DMS114 treated with DMSO at 0.1 percent for 48 hours (cell line): ENCODE data around the gene INTU.
A peak's percentile ranks its signal among the peaks of the same experiment; 100 is the strongest.
"Not testable (repeated sequence)": the region's sequence is repeated elsewhere in the genome, so short reads cannot be mapped to it uniquely, and the experiment has no call there.

Experiments
- DNase-seq: peaks from one replicate; lab custom pipeline; 2025; ENCODE audit not compliant: unreplicated experiment; lab: John Stamatoyannopoulos, UW

Gene INTU

GRCh38 chr4:127642169-127642568 is 9.4 kb downstream of the INTU start:
- DNase-seq = no peak

DNA sequence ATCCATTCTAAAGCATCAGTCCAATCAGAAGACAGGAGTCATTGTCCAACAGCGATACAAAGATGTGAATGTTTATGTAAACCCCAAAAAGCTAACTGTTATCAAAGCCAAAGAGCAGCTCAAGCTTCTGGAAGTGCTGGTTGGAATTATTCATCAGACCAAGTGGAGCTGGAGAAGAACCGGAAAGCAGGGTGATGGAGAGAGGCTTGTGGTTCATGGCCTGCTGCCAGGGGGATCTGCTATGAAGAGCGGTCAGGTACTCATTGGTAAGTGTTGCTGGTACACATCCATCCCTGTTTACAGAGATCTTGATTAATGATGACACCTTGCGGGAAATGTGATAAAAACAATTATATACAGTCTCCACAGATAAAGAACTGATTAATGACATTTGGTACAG is 11.0 kb downstream of the INTU start:
- DNase-seq = no peak

DNA sequence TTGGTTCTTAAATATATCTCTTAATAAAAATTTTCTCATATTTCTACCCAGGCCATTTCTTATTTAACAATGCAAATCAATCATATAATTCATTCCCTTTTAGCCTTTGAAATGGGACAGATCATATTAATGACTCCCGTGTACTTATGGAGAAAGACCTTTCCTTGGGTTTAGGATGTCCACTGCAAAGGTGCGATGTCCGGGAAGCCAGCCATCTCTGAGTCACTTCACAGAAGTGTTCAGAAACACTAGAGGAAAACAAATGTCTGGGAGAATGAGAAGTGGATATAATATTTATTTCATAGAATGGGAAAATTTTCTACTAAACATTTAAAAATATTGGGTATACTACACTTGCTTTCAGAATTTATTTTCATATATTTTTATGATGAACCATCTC is 15.3 kb downstream of the INTU start:
- no peak for DNase-seq

GRCh38 chr4:127655590-127655989 is 22.8 kb downstream of the INTU start:
- DNase-seq = not testable (repeated sequence)

- no peak for DNase-seq
Observed at GRCh38 chr4:127656047-127656680, 23.4 kb downstream of the INTU start.

DNA sequence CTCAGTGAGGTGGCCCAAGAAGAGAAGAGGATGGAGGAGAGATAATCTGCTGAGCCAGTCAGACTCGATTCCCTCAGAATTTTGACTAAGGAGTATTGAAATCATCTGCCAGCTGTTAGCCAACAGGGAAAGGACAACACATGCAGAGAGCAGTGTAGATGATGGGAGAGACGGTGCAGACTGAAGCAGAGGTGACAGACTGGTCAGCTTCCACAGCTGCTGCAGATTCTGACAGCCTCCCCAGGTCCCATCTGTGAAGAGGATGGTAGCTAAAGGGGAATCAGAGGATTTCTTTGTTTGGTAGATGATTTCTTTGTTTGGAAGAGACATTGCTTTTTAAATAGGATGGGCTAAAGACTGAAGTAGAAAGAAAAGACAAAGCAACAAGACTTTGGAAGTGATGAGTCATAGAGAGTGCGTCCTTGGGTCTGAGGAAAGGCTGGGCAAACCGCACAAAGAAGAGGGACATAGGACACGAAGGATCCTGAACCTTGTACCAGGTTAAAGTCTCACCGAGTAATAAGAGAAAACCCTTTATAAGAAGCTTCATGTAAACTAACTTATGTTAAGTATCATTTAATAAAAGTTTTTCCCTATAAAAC is 27.6 kb downstream of the INTU start:
- no peak for DNase-seq

GRCh38 chr4:127667116-127667515 is 34.4 kb downstream of the INTU start:
- DNase-seq = no peak

- DNase-seq = no peak
Observed at GRCh38 chr4:127667772-127668171, 35.0 kb downstream of the INTU start.

DNA sequence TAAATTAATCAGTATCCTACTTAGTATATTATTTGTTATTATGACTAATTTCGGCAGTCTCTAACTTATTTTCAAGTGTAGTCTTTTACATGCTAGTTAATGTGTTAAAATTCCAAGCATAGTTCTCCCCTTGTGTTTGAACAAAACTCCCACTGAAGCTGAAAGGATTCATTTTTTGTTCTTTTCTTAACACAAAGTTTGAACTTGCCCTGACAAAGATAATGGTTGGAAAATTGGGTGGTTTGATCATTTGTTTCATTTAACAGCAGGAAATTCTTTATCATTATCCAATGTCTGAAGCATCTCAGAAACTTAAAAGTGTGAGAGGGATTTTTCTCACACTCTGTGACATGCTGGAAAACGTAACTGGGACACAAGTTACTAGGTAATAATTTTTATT is 36.0 kb downstream of the INTU start:
- no peak for DNase-seq

DNA sequence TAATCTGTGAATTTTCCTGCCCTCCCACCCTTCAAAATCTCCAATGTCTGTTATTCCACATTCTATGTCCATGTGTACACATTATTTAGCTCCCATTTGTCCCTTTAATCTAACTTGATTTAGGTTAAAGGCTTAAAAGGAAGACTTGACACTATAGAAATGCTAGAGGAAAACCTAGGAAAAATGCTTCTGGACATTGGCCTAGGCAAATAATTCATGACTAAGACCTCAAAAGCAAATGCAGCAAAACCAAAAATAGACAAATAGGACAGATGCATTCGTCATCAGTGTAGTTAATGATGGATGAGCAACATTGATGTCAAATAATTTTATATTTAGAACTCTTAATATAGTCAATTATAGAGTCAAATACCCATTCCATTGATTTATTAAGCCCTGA is 36.9 kb downstream of the INTU start:
- no peak for DNase-seq

DNA sequence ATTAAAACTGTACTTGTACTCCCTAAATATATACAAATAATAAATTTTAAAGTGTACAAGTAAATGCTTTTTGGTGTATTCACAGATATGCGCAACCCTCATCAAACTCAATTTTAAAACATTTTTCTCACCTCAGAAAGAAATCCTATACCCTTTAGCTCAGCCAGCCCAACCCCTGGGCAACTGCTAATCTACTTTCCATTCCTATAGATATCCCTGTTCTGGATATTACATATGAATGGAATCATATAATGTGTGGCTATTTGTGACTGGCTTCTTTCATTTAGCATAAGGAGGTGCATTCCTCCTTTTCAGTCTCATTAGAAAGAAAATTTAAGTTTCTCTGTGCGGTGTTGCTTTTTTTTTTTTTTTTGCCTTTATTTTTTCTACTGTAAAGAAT is 39.4 kb downstream of the INTU start:
- no peak for DNase-seq

- no peak for DNase-seq
Observed at GRCh38 chr4:127685292-127685691, 52.5 kb downstream of the INTU start.

DNA sequence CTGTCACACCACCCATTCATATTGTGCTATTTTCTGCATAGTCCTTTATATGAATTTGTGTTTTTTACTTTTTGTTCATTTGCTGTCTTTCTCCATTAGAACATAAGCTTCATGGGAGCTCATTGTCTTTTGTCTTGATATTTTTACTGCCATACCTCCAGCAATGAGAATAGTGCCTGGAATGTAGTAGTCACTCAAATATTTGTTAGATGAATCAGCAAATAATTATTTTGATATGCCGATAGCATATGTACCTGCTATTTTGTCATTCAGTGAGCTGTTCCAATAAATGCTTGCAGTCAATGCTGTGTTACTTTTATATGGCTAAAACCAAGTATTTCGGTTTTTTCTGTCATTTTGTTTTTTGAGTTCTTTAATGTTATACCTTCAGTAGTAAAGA is 53.9 kb downstream of the INTU start:
- DNase-seq = no peak

DNA sequence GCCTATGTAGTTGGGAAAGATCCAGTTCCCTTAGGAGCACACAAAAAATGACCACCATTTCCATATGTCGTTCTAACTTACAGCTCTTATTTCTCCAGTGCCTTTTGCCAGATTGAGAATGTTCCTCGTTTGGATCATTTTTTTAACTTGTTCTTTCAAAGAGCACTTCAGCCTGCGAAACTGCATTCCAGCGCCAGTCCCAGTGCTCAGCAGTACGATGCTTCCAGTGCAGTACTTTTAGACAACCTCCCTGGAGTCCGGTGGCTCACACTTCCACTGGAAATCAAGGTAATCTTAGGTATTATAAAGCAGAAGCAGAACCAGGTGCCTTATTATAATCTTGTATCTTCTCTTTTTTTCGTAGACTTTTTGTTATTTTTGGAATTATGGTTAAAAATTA is 54.8 kb downstream of the INTU start:
- no peak for DNase-seq

- no peak for DNase-seq
Observed at GRCh38 chr4:127698789-127699200, 66.0 kb downstream of the INTU start.

GRCh38 chr4:127708985-127709384 is 76.2 kb downstream of the INTU start:
- no peak for DNase-seq

DNA sequence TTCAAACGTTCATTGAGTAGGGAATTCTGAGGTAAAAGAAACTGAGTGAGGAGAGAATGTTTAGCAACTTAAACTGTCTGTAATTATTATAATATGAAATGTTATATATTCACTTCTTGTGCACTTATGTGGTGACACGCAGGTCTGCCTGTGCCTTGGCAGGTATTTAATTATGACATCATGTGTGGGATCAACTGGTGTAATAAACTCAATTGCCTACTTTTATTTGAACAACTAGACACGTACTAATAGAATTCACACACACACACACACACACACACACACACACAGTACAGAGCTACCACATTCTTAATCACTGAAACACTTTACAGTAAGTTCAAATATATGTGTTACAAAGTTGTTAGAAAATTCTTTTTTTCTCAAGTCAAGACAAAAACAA is 76.7 kb downstream of the INTU start:
- DNase-seq = no peak

DNA sequence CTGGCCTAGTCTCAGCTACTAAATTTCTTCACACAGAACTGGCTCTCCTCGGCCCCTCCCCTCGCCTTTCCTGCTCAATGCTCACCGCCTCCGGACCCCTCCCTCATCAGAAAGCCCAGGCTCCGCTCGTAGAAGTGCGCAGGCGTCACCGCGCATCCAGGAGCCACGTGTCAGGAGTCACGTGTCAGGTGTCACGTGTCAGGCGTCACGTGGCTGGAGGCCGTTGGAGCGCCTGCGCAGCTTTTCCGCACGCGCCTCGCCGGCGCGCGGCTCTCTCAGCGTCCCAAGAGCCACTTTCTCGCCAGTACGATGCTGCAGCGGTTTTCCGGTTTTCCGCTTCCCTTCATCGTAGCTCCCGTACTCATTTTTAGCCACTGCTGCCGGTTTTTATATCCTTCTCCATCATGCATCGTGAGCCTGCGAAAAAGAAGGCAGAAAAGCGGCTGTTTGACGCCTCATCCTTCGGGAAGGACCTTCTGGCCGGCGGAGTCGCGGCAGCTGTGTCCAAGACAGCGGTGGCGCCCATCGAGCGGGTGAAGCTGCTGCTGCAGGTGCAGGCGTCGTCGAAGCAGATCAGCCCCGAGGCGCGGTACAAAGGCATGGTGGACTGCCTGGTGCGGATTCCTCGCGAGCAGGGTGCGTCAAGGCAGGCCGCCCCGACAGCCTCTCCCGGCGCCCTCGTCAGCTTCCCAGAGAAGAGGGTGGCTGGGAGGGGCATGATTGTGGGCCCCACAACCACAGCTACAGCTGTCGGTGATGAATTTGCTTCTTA is 97.6 kb downstream of the INTU start, which contains the start of gene SLC25A31:
TSS of gene SLC25A31 (plus strand) at position 259 of the 772 bp plus-strand sequence. CDS start at position 405, 146 bp downstream.
- DNase-seq = no peak

DNA sequence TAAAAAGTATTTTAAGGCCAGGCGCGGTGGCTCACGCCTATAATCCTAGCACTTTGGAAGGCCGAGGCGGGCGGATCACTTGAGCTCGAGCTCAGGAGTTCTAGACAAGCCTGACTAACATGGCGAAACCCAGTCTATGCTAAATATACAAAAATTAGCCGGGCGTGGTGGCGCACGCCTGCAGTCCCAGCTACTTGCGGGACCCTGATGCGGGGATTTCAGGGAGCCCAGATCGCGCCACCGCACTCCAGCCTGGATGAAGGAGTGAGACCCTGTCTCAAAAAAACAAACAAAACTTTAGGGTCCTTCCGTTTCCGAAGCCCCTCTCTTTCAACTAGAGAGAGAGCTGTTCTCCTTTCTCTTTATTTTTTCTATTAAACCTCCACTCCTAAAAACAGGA is 98.6 kb downstream of the INTU start:
- DNase-seq = no peak

DNA sequence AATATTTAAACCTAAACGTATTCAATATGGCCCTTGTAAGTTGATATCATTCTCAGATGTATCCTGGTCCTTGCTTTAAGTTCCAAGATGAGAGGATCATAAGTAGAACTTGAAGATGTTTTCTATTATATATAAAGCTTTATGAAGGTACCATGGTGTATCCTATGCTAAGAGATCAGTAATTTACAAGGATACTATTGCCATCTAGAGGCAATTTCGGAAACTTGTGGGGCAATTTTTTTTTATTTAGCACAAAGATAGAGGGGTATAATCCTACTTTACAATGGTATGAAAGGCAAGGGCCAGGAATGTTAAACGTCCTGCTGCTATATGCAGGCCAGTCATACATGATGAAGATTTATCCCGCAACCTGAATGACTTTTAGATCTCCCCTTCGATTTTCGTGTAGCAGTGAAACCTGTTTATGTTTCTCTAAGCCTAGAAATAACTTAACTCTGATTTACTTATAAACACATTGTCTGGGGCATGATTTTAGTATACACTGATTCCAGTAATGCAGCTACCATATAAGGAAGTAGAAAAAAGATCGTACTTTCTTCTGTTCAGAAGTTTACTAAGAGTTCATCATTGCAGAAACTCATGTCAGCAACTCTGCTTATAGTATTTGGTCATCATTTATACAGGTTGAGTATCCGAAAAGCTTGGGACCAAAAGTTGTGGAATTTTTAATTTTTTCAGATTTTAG is 100.0 kb downstream of the INTU start:
- peak; percentile 26 for DNase-seq

GRCh38 chr4:127734976-127735375 is 102.2 kb downstream of the INTU start:
- DNase-seq = no peak

DNA sequence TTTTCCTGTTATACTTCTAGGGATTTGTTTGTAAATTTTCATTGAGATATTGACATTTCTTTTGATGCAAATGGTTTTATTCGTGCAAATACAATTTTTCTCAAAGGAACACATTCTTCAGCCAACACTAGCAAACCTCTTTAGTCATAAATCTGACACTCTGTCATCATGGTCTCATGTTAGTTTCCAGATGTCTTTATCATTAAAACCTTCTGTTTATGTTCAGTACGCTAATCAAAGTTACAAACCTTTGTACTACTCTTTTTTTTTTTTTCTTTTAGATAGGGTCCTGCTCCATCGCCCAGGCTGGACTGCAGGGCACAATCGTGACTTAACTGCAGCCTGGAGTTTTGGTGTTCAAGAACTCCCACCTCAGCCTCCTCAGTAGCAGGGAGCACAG is 104.5 kb downstream of the INTU start:
- DNase-seq = no peak
